ACC112 (cell line): Measurements from ENCODE around the gene HMGB1.

ENCODE experiments used
- H2AFZ ChIP-seq: fragments of 200-600 bp; sonication (generic); one replicate; pipeline ENCODE4 v1.6.0; 2017; ENCODE audit warnings: antibody characterized with exemption, low read length; ENCODE audit not compliant: unreplicated experiment
- H3K27ac ChIP-seq: fragments of 200-600 bp; sonication (generic); 2 replicates; pipeline ENCODE4 v1.5.1; 2014; ENCODE audit warnings: low read depth, mild to moderate bottlenecking, antibody characterized with exemption, low read length, moderate library complexity
- H3K27me3 ChIP-seq: fragments of 200-600 bp; sonication (generic); 2 replicates; pipeline ENCODE4 v1.6.1; 2014; ENCODE audit warnings: mild to moderate bottlenecking, antibody characterized with exemption, low read length, moderate library complexity, mixed read lengths; ENCODE audit not compliant: insufficient read depth
- H3K36me3 ChIP-seq: fragments of 200-600 bp; sonication (generic); 2 replicates; pipeline ENCODE4 v1.6.1; 2016; ENCODE audit warnings: mild to moderate bottlenecking, antibody characterized with exemption, low read length, moderate library complexity, mixed read lengths; ENCODE audit not compliant: insufficient read depth
- H3K4me1 ChIP-seq: fragments of 200-600 bp; sonication (generic); one replicate; pipeline ENCODE4 v1.6.1; 2016; ENCODE audit warnings: low read length, mixed read lengths; ENCODE audit not compliant: insufficient read depth, unreplicated experiment, control insufficient read depth
- H3K4me3 ChIP-seq: fragments of 200-600 bp; sonication (generic); 2 replicates; pipeline ENCODE4 v1.5.1; 2014; ENCODE audit warnings: mild to moderate bottlenecking, low read depth, low read length
- H3K79me2 ChIP-seq: fragments of 200-600 bp; sonication (generic); one replicate; pipeline ENCODE4 v1.6.0; 2016; ENCODE audit warnings: low read length; ENCODE audit not compliant: control insufficient read depth, unreplicated experiment, insufficient read depth

The HMGB1 gene

DNA sequence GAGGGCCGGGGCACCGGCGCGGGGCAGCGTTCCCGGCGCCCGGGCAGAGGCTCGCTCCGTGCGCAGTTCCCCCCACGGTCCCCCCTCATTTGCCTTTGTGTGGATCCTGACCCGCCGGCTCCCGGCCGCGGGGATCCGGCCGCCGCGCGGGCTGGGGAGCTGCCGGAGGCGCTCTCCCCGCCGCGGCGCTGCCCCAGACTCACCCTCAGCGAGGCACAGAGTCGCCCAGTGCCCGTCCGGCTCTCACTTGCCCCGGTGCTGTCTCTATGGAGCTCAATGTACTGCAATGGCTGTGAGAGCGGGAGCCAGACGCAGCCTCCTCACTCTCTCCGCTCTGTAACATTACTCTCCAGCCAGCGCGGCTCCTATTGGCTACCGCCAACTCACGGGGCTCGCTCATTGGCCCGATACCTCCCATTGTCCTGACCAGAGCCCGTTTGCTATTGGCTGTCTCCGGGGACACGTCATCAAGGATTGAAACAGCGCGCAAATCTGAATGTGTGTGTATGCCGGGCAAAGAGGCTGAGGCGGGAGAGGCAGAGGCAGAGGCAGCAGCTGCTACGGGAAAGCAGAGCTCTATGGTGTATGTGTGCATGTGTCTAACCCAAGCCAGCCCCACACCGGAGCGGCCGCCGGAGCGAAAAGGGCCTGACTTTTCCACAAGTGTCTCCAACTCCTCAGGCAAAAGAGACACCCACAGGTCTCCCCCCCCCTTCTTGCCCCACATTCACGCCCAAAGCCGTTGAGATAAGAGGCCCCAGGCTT lies at the start of gene HMGB1:
TSS of gene HMGB1 (minus strand) at position 344 of the 765 bp plus-strand sequence. CDS start 2,256 bp downstream, outside the sequence.
- H2AFZ ChIP-seq = peak within 1 kb of the TSS; percentile 18
- peaks cover 28% of the 10 kb centered on the region for H3K4me1 ChIP-seq
- peaks cover 26% of the 10 kb centered on the region for H3K79me2 ChIP-seq
- H3K27me3 ChIP-seq = no peaks in the 10 kb centered on the region
- H3K27ac ChIP-seq = peak within 1 kb of the TSS; percentile 94
- peaks cover 16% of the 10 kb centered on the region for H3K36me3 ChIP-seq
- H3K4me3 ChIP-seq = peak within 1 kb of the TSS; percentile 96

DNA sequence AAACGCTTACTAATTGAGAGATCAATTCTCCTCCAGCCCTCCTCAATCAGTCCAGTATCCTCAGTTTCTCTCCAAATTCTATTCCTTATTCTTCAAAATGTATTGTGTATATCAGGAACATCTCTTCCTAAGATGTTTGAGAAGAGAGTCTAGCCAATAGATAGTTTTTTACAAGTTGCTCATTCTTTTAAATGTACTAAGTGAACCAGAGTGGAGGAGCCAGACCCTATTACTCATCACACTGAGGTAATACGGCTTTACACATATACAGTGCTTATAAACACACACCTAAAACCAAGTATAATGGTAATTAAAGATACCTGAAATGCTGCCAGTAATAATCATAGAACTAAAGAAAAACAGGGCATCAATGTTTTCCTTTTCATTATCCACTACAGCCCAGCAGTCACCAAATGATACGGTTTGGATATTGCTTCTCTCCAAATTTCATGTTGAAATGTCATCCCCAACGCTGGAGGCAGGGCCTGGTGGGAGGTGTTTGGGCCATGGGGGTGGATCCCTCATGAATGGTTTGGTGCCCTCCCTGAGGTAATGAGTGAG lies 45.2 kb upstream of the HMGB1 start:
- no peaks in the 10 kb centered on the region for H3K4me1 ChIP-seq
- H3K79me2 ChIP-seq = no peaks in the 10 kb centered on the region
- H3K27me3 ChIP-seq = no peaks in the 10 kb centered on the region
- H2AFZ ChIP-seq = no peak overlapping the region
- no peak overlapping the region for H3K4me3 ChIP-seq
- H3K36me3 ChIP-seq = no peaks in the 10 kb centered on the region
- H3K27ac ChIP-seq = no peak overlapping the region

DNA sequence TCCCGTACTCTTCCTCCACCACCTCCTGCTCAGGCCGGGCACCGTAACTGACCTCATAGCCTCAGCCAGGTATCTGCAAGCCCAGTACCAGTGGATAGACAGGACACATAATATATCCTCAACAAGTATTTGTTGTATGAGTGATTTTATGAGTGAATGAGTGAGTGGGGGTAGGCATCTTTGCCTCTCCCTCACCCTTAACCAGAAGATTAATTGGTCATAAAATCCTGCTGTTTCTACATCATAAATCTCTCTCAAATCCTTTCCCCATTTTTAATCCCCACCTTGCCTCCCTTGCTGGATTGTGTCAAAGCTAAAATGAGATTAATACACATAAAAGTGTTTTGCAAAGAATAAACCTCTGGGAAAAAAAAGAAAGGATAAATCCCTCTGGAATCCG lies 44.4 kb upstream of the HMGB1 start:
- Histone ChIP-seq H2AFZ (no peak overlapping the region), H3K27ac (no peak overlapping the region), H3K36me3 (no peaks in the 10 kb centered on the region), H3K27me3 (no peaks in the 10 kb centered on the region), H3K4me1 (no peaks in the 10 kb centered on the region), H3K79me2 (no peaks in the 10 kb centered on the region), H3K4me3 (no peak overlapping the region)

DNA sequence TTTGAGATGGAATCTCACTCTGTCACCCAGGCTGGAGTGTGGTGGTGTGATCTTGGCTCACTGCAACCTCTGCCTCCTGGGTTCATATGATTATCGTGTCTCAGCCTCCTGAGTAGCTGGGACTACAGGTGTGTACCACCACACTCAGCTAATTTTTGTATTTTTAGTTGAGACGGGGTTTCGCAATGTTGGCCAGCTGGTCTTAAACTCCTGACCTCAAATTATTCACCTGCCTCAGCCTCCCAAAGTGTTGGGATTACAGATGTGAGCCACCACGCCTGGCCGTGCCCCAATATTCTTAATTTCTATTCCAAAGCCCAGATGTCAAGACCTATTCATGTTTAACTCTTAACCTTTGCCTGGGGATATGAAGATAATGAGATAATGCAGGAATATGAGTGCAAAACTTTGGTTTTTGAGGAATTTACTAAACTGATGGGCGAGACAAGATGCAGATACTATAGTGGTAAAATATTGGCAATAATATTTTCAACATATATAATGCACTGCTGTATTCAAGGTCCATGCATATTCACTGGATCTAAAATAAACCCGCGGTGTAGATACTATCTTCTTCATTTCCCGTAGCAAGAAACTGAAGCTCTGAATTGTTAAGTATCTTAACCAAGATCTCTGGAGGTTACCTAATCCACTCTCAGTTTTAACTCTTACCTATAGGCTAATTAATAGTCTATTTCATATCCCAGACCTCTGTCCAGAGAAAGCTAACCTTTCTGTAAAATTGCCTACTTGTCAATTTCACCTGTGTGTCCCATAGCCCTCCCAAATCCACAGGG lies 43.7 kb upstream of the HMGB1 start:
- Histone ChIP-seq H3K27ac (no peak overlapping the region), H2AFZ (no peak overlapping the region), H3K4me1 (peaks cover 3% of the 10 kb centered on the region), H3K27me3 (no peaks in the 10 kb centered on the region), H3K4me3 (no peak overlapping the region), H3K79me2 (no peaks in the 10 kb centered on the region), H3K36me3 (no peaks in the 10 kb centered on the region)

DNA sequence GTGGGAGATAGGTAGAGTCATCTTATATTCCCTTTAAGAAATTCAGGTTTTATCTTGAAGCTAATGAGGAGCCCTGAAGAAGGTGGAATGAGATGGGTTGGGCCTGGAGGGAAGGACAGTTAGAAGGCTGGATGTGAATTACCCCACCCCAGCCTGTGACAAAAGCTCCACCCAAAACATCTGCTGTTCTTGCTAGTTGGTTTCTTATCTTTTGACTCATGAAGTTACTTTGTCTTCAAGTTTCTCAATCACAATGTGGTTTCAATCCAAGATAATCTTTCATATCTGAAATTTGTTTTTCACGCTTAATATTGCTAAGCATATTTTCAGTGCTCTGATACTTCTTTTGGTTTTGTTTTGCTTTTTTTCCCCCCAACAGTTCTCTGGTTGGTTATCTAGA lies 38.3 kb upstream of the HMGB1 start:
- no peak overlapping the region for H3K4me3 ChIP-seq
- H3K4me1 ChIP-seq = peaks cover 6% of the 10 kb centered on the region
- no peak overlapping the region for H2AFZ ChIP-seq
- no peaks in the 10 kb centered on the region for H3K36me3 ChIP-seq
- H3K27ac ChIP-seq = no peak overlapping the region
- H3K27me3 ChIP-seq = no peaks in the 10 kb centered on the region
- no peaks in the 10 kb centered on the region for H3K79me2 ChIP-seq

DNA sequence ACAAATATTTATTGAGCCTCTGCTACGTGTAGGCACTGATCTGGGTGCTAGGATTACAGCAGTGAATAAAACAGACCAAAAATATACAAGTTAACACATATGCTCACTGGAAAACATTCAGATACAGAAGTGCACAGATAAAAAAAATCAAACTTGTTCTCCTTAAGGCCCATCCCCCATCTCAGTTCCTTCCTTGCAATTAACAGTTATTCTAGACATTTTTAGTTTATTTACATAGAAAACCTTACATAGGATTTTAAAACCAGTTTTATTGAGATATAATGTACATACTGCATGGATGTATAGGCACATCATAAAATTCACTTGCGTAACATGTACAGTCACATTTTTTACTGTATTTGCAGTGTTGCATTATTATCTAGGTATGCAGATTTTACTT lies 36.5 kb upstream of the HMGB1 start:
- H3K27me3 ChIP-seq = no peaks in the 10 kb centered on the region
- H3K4me1 ChIP-seq = peaks cover 6% of the 10 kb centered on the region
- H3K4me3 ChIP-seq = no peak overlapping the region
- H3K27ac ChIP-seq = no peak overlapping the region
- H3K36me3 ChIP-seq = no peaks in the 10 kb centered on the region
- H2AFZ ChIP-seq = no peak overlapping the region
- H3K79me2 ChIP-seq = no peaks in the 10 kb centered on the region

DNA sequence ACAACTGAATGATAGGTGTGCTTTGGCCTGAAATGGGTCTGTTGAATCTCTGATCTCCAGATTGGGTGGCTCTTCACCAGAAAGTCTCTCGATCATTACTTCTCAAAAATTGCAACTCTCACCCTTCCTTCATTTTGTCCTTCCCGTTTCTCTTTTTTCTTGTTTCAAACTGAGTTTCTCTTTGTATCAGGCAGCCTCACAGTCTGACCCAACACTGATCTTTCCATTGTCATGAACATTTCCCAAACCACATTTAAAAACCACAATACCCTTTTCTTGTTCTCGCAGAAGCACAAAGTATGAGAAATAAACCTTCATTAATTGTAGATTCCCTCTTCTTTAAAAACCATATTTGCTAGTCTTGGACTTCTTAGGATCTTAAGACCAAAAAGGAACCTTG lies 33.6 kb upstream of the HMGB1 start:
- peaks cover 1% of the 10 kb centered on the region for H3K4me1 ChIP-seq
- H3K4me3 ChIP-seq = no peak overlapping the region
- no peaks in the 10 kb centered on the region for H3K36me3 ChIP-seq
- no peaks in the 10 kb centered on the region for H3K79me2 ChIP-seq
- H3K27me3 ChIP-seq = no peaks in the 10 kb centered on the region
- H3K27ac ChIP-seq = no peak overlapping the region
- H2AFZ ChIP-seq = no peak overlapping the region

DNA sequence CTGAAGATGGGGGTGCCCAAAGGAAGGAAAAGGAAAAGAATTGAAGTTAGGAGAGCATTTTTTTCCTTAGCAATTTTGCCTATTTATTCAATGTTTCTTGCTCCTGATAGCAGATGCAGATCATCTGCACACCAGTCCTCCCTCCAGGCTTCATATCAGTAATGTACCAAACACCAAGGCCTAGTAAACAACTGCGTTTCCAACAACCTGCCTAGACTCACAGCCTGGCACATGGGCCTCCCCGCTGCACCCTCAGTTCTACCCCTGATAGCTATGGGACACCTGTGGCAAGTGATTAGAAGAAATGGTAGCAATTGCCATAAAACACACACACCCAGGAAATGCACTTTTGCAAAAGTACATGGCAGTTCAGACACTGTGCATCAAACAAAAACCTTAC lies 30.4 kb upstream of the HMGB1 start:
- no peak overlapping the region for H2AFZ ChIP-seq
- no peak overlapping the region for H3K27ac ChIP-seq
- H3K27me3 ChIP-seq = no peaks in the 10 kb centered on the region
- H3K79me2 ChIP-seq = no peaks in the 10 kb centered on the region
- no peaks in the 10 kb centered on the region for H3K4me1 ChIP-seq
- H3K4me3 ChIP-seq = no peak overlapping the region
- no peaks in the 10 kb centered on the region for H3K36me3 ChIP-seq

DNA sequence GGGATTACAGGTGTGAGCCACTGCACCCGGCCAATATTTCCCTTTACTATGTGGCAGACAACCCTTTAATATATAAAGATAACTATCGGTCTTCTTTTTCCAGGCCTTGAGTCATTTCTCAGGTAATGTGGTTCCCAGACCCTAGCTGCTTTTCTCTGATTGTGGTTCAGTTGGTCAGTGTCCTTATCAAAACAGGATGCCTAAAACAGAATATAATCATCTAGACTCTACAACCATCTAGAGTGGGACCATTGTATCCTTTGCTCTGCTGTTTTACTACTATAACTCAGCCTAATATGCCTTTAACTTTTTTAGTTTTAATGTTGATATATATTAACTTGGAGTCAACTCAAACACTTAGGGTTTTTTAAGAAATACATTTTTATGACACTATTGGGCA lies 30.0 kb upstream of the HMGB1 start:
- H2AFZ ChIP-seq = no peak overlapping the region
- no peaks in the 10 kb centered on the region for H3K4me1 ChIP-seq
- no peaks in the 10 kb centered on the region for H3K27me3 ChIP-seq
- H3K79me2 ChIP-seq = no peaks in the 10 kb centered on the region
- H3K27ac ChIP-seq = no peak overlapping the region
- no peaks in the 10 kb centered on the region for H3K36me3 ChIP-seq
- no peak overlapping the region for H3K4me3 ChIP-seq

DNA sequence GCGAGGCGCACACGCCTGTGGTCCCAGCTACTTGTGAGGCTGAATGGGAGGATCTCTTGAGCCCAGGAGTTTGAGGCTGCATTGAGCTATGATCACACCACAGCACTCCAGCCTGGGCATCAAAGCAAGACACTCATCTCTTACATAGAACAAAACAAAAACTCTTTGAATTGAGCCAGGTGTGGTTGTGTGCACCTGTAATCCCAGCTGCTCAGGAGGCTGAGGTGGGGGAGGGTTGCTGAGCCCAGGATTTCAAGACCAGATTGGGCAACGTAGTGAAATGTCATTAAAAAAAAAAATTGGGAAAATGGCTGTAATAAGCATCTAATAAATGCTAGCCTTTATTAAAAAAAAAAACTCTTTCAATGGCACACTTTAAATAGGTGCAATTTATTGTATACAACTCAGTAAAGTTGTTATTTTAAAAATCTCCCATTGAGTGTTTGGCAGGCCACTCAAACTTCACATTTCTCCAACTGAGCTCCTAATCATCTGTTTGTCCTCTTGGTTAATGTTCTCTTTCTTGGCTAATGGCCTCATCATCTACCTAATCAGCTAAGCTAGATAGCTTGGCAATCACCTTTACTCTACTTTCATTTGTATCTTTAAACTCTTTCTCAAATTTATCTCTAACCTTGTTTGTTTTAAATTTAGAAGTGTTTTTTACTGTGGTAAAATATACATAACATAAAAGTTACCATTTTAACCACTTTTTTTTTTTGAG lies 28.1 kb upstream of the HMGB1 start:
- Histone ChIP-seq H3K79me2 (no peaks in the 10 kb centered on the region), H3K27me3 (no peaks in the 10 kb centered on the region), H2AFZ (no peak overlapping the region), H3K36me3 (no peaks in the 10 kb centered on the region), H3K27ac (no peak overlapping the region), H3K4me3 (no peak overlapping the region), H3K4me1 (no peaks in the 10 kb centered on the region)
